Measurements from ENCODE around the gene MIB1.

GRCh38 chr18:21820033-21820810 lies 79.6 kb downstream of the MIB1 start:
- TF ChIP-seq GATA2 (IDR thresholded peaks at IDR 0.05; ENCODE audit: low read depth, low read length): no peak
- TF ChIP-seq GATA3 (IDR thresholded peaks at IDR 0.05; ENCODE audit: low read depth, low read length): no peak

Data from SH-SY5Y (cell line).